ENCODE measurements around the gene ADAMTS6. TPM values are rescaled to one million over a fixed set of nuclear protein-coding genes. Genes with fewer than 3 reads are reported as not detected.

Gene ADAMTS6
- total RNA-seq, 4 donors from 2014 or later = 1.9 to 20.2 (median 3.5) TPM

DNA sequence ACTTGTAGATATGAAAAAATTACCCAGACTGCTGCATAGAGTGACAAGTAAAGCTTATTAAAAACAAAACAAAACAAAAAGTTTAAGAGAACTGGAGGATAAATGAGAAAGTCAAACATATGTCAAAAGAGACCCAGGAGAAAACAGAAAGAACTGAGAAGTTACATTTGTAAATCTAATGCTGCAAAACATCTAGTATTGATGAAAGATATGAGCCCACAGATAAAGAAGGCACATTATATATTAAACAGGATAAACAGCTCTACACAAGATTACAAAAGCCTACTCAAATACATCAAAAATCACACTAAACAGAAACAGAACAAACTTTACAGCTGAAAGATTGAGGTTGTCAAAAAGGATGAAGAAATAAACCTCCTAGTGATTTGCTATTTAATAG lies 55.1 kb downstream of the ADAMTS6 start:
- no peak for TF ChIP-seq CTCF (IDR thresholded peaks at IDR 0.05; ENCODE audit: low read depth)

GRCh38 chr5:65423623-65424022 lies 58.1 kb downstream of the ADAMTS6 start:
- TF ChIP-seq CTCF (IDR thresholded peaks at IDR 0.05; ENCODE audit: low read depth) = no peak

DNA sequence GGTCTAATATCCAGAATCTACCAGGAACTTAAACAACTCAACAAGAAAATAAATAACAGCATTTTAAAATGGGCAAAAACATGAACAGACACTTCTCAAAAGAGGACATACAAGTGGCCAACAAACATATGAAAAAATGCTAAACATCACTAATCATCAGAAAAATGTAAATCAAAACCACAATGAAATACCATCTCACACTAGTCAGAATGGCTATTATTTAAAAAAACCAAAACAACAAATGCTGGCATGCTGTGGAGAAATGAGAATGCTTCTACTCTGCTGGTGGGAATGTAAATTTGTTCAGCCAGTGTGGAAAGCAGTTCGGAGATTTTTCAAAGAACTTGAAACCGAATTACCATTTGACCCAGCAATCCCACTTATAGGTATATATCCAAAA lies 63.1 kb downstream of the ADAMTS6 start:
- no peak for TF ChIP-seq CTCF (IDR thresholded peaks at IDR 0.05; ENCODE audit: low read depth)

DNA sequence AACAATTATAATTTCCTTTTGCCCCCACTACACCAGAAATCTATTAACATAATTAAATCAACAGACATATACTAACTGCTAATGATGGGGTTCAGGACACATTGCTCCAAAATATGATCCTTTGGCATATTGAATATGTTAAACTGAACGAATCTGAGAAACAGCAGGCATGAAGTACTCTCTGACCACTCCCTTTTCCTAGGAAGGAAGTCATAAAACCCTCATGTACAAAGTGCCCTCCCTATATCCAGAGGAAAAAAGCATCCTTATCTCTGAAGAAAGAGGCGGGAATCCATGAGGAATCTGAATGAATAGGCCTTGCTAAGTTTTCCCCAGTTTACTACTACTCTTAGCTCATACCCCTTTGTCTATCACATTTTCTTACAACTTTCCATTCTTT lies 67.9 kb downstream of the ADAMTS6 start:
- no peak for TF ChIP-seq CTCF (IDR thresholded peaks at IDR 0.05; ENCODE audit: low read depth)

DNA sequence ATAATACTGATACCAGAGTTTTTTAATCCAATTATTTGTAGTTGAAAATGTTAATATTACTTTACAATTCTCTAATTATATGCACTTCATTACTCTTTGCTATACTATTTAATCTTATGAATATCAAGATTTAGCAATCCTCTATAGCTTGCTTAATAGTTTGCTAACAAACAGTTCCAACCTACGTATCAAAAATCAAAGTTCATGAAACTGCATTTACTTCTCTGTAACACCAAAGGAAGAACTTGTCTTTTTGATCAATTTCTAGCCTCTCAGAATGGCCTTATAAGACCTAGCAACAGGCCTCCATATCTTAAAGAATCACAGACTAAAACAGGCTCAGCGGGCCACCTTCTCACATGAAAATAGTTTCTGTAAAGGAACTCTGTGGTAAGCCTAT lies 68.9 kb downstream of the ADAMTS6 start:
- TF ChIP-seq CTCF (IDR thresholded peaks at IDR 0.05; ENCODE audit: low read depth) = no peak

DNA sequence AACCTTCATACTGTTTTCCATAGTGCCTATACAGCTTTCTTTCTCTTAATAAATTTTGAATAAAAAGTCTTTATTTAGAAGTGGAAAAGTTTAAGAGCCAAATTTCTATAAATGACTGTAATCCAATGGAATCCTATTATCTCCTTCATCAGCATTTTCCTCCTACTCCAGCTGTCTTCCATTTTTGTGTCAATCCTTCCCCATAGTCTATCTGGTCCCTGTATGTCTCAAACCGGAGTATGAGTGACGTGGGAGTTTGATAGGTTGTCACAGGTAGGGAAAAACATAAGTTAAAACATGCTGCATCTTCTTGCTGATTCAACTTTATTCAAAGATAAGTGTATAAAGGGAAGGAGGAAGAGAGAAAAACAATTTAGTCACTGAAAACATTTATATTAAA lies 70.4 kb downstream of the ADAMTS6 start:
- TF ChIP-seq CTCF (IDR thresholded peaks at IDR 0.05; ENCODE audit: low read depth) = no peak

- TF ChIP-seq CTCF (IDR thresholded peaks at IDR 0.05; ENCODE audit: low read depth) = no peak
Measured at GRCh38 chr5:65395526-65396155, 86.1 kb downstream of the ADAMTS6 start.

All from subcutaneous adipose tissue (tissue), 4 donors.